Left hindlimb (tissue), 1 donor: ENCODE measurements around the gene ALG13.
"Not testable (repeated sequence)": the region's sequence is repeated elsewhere in the genome, so short reads cannot be mapped to it uniquely, and the experiment has no call there.

Source experiments
- DNase-seq: peaks from one replicate; pipeline ENCODE4 v3.0.0-alpha.2; 2018

ALG13 gene

GRCh38 chrX:111761578-111762135 is 80.7 kb downstream of the ALG13 start:
- DNase-seq, result no peak

- DNase-seq, result no peak
These were observed 97.6 kb downstream of the ALG13 start for GRCh38 chrX:111778591-111778990.

GRCh38 chrX:111779582-111779981 is 98.6 kb downstream of the ALG13 start:
- DNase-seq, result no peak

- no peak for DNase-seq
These were observed 103.7 kb downstream of the ALG13 start for GRCh38 chrX:111784667-111785066.

GRCh38 chrX:111790054-111790453 is 109.1 kb downstream of the ALG13 start:
- DNase-seq, result not testable (repeated sequence)
